GM12891 (cell line): ENCODE results near the gene EVA1B.

ENCODE experiments used
- POLR2A ChIP-seq: IDR thresholded peaks from 2 replicates; pipeline ENCODE4 v1.6.1; 2011; ENCODE audit warnings: low read depth, low read length, control low read depth
- POLR2AphosphoS5 ChIP-seq: IDR thresholded peaks from 2 replicates; pipeline ENCODE4 v1.6.1; 2011; ENCODE audit warnings: low read depth, low read length, control low read depth
- POU2F2 ChIP-seq: IDR thresholded peaks from 2 replicates; pipeline ENCODE4 v1.6.1; 2011; ENCODE audit warnings: low read depth, mild to moderate bottlenecking, control low read depth, low read length, moderate library complexity
- TAF1 ChIP-seq: IDR thresholded peaks from 2 replicates; pipeline ENCODE4 v1.6.1; 2011; ENCODE audit warnings: low read depth, low read length, control low read depth

GRCh38 chr1:36329817-36330216, 6.4 kb upstream of the EVA1B start:
- TF ChIP-seq POLR2AphosphoS5 (no peak), POLR2A (no peak), TAF1 (no peak), POU2F2 (no peak)
